AG08395 (cell line): ENCODE results near the gene GPR55.

Experiments
- DNase-seq: peaks from one replicate; pipeline ENCODE4 v3.0.0; 2012; ENCODE audit warnings: mixed read lengths, low spot score

The GPR55 gene

DNA sequence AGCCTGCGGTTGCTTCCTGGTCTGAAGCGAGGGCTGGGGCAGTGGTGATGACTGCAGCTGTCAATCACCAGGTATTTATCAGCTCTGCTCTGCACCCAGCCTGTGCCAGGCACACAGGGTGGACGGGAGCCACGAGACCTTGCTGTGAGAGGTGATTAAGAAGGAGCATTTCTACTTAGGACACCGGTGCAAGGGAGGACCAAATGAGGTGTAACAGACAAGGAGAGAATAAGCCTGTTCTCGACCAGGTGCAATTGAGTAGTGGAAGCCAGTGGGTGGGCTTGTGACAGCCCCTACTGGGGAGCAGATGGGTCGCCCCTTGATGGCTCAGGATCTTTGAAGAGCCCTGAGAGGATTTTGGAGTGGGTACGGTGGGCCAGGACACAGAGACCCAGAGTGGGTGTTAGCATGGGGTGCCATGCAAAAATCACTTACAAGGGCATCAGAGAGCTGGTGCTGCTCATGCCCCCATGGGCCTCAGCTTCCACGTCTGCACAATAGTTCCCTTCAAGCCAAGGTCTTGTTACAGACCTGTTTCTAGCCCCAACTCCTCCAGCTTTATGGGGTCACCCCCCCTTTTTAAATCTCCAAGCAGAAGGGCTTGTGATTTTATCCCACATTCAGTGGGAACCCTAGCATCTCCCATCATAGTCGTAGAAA is 24.6 kb downstream of the GPR55 start:
- no peak for DNase-seq

DNA sequence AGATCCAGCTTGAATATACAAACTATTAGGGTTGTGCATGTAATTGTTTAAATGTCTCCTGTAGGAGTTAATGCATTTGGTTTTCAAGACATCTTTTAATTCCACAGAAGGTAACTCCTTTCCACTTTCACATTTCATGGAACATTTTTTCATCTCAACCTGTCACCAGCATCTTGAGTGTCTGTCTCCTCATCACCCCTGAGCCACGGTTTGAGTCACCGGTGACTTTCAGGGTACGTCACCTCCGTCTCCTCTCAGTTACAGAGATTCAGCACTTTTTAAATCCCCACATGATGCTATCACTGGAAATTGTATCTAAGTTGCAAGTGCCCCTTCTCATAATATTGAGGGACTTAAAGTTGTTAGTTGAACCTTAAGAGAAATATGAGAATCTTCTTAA is 25.3 kb downstream of the GPR55 start:
- no peak for DNase-seq

DNA sequence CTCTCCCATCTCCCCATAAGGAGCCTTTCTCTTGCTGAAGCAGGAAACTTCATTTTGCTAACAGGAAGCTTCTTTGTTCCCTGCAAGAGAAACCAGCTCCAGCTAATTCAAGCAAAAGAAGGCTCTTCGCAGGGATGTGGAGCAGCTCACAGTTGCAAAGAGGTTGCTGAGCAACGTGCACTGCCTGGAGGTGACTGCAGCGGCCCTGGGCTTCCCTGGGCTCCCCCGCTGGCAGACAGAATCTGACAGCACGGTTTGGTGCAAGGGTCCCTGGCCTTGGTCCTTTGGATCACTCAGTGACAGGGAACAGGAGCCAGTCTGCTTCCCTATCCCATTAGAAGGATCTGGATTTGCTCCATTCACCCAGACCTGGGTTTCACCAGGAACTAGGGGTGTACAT is 25.8 kb downstream of the GPR55 start:
- no peak for DNase-seq

DNA sequence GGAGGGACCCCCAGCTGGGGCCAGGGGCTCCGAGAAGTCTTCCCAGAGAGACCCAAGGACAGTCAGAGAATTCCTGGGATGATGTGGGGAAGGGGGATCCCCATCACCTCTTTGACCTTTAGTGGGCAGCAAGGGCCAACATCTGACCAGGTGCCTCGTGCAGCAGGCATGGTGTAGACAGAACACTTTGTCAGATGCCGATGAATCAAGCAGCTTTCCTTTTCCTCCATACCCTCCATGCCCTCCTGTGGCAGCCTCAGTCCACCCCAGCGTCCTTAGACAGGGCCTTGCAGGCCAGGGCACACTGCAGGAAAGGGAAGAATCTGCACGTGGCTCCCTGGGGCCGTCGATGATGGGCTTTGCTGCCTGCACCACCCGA is 26.3 kb downstream of the GPR55 start:
- DNase-seq, result no peak

DNA sequence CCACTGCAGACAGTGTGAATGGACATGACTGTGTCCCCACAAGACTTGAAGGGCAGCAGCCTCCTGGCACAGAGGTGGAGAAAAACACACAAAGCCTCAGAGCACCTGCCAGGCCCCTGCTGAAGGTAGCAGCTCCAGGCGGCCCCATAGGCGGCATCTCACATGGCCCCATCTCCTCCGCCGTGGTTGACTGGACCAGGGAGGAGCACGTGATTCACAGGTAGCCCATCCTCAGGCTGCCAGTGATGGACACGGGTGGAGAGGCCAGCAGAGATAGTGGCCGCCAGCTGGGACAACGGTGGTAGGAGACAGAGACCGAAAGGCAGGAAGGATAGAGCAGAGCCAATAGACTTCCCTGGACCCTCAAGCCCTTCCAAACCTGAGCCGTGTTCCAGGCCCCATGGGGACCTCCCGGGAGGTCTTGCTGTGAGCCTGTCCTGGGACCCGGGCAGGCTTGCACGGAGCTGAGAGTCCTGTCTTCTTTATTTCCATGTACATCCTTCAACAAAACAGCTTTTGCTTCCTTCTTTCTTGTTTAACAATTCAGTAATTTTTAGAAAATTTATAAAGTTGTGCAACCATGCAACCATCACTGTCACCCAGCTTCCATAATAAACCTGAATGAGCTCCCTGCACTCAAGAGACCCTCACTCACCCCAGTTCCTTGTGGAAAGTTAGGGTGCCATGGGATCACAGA is 26.9 kb downstream of the GPR55 start:
- no peak for DNase-seq

DNA sequence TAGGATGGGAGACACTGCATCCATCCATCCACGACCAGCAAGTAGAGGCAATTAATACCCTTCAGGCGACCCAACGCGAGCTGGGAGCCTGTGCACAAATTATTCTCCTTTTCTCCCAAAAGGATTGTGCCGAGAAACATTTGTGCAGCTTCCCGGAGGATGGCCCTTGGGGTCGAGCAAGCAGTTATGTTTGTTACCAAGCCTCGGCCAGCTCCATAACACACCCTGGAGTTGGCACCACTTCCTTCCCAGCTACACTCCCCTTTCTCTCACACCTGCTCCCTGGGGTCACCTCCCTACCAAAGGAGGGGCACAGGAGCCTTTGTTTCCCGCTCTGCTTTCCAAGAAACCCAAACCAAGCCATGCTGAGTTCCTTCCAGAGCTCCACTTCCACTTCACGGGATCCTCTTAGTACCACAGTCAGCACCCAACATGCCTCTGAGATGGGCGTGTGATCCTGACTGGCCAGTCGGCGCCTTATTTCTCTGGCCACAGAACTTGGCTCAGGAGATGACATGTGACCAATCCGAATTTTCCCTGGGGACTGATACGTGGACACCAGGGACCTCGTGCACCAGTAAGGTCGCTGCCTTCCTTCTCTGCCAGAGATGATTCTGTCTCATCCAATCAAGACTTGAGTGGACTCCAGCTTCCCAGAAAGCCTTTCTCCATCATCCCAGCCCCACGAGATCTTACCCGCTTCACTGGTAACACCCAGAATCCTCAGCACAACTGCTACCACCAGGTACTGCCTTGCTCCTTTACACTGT is 28.5 kb downstream of the GPR55 start:
- DNase-seq, result no peak

DNA sequence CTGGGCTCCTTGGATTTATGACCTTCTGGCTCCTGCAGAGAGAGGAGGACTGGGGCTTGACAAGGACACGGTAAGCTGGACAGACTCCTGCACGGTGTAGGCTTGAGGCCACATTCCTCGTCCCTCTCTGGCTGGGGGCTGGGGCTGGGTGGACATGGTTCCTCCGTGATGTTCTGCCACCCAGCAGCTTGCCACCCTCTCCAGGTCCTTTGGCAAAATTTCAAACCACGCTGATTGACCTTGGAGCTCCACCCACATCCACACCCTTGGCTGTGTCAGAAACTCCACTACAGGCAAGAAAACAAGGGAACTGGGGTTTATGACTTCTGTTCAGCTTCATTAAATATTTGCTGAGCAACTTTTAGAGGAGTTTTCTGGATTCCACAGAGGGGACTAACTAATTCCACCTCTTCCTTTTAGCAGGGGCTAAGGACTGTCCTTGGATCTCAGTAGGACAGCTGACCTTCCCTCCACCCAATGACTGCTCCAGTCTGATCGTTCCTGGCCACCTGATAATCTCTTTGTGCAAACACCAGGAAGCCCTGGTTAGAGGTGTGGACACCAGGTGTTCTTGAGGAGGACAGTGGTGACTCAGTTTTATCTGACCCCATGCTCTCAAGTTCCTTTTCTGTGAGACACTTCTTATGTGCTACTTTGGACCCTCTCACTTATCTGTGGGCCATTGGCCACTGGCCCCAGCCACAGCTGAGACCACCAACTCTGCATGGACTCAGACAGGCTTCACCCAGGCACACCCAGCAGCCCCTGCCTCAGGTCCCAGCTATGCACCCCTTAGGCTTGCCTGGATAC is 29.3 kb downstream of the GPR55 start:
- DNase-seq, result no peak

DNA sequence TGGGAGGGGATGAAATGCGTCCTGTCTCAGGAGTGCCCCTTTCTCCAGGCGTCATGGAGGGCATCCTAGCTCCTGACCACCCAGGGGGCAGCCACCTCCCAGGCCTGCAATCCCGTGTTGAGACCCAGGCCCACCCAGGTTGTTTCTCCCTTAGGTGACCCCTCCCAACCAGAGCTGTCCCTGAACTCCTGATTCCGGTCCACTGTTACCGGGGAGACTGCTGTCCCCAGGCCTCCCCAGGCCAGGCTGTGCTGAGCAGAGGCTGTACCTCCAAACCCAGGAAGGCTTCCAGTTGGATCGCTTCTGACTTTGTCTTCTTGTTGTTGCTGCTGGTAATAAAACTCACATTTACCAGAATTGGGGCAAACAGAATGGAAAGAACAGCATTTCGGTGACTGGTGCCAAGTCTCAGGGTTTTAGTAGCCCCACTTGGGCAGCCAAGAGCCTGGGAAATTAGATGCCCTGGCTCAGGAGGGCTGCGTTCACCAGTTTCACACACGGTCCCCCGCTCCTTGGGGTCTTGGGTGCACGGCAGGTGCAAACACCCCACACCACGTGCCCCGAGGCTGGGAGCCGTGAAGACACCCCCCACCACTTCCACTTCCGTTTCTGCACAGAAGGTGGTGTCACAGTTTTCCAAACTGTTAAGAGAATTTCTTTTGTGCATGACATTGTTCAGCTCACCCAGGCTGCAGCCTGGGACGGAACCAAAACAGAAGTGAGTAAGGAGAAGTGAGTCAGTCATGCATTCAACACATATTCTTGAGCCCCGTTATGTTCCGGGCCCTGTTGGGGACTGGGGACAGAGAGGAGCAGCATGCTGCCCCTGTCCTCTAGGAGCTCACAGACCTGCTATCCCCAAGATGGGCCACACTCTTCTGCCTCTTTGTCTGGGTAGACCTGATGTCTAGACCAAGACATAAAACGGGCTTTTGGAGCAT is 30.9 kb downstream of the GPR55 start:
- DNase-seq, result no peak

DNA sequence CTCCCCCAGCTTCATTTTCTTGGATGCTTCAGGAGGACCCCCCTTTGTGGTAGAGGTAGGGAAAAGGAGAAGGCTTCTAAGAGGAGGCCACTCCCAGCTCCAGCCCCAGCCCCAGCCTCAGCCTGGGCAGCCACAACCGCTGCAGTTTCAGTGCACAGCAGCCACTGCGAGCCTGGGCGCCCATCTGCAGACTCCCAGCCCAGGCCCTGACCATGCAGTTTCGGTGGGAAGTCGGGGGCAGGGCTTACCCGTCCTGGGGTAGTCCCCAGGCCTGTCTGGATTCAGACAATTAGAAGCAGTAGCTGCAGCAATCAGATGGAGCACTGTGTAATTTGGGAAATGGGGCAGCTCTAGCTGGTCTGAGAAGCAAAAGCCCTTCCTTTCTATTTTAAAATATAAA is 31.7 kb downstream of the GPR55 start:
- no peak for DNase-seq

DNA sequence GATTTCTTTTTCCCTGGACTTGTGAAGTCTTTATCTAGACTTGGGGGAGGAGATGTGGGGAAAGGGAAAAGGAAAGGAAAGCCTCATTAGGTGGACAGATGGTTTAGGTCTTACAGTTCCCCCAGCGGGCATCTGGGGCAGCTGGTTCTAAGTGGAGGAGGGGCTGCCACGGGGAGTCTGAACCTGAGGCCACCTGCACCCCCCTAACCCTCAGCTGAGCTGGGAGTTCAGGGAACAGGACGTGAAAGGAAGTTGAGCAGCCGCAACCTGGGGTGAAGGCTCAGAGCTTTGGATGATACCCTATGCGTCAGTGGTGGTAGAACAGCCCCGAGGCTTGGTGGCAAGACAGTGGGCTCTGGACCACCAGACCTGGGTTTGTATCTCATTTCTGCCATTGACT is 33.5 kb downstream of the GPR55 start:
- DNase-seq, result no peak

DNA sequence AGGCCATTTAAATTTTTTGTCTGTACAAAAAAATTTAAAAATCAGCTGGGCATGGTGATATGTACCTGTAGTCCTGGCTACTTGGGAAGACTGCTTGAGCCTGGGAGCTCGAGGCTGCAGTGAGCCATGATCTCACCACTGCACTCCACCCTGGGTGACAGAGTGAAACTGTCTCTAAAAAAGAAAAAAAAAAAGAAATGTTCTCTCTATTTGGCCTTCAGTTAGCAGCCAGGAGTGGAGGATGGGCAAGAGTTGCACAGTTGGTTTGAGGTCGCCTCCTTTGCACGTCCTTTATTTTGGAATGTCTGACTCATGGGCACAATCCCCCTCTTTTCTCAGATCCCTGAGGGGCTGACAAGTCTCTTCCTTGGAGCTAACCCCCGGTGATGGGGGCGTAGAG is 34.0 kb downstream of the GPR55 start:
- DNase-seq, result peak; percentile 24

DNA sequence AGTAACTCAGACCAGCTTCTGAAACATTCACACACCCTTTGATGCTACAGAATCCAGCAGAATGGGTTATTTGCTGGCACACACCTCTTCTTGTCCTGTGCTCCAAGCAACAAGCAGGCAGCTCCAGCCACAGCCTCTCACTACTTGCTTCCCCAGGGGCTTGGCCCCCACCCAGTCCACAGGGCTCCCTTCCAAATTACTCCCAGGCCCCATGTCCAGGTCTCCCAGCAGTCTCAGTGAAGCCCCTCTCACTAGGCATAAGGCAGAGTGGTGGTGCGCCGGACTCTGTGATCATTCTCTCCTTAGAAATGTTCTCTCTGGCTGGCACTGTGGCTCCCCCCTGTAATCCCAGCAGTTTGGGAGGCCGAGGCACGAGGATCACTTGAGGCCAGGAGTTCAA is 34.4 kb downstream of the GPR55 start:
- no peak for DNase-seq

DNA sequence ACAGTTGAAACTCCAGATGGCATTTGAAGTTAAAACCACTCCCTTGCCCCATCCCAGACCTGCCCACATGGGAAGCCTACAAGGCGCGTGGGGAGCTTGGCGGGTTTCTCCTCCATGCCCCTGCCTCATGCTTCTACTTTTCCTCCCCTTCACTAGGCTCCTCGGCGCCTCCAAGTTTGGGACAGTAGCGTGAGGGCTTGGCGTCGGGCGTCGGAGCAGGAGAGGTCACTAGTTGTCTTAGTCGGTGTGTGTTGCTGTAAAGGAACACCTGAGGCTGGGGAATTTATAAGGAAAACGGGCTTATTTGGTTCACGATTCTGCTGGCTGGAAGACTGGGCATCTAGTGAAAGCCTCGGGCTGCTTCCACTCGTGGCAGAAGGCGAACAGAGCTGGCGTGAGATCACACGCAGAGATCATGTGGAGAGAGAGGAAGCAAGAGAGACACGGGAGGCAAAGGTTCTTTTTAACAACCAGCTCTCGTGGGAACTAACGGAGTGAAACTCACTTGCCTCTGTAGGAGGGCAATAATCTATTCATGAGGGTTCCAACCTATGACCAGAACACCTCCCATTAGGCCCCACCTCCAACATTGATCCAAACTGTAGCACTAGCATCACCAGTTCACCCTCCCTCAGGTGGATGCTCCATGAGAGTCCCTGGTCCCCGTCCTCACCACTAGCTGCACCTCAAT is 35.0 kb downstream of the GPR55 start:
- DNase-seq, result no peak

DNA sequence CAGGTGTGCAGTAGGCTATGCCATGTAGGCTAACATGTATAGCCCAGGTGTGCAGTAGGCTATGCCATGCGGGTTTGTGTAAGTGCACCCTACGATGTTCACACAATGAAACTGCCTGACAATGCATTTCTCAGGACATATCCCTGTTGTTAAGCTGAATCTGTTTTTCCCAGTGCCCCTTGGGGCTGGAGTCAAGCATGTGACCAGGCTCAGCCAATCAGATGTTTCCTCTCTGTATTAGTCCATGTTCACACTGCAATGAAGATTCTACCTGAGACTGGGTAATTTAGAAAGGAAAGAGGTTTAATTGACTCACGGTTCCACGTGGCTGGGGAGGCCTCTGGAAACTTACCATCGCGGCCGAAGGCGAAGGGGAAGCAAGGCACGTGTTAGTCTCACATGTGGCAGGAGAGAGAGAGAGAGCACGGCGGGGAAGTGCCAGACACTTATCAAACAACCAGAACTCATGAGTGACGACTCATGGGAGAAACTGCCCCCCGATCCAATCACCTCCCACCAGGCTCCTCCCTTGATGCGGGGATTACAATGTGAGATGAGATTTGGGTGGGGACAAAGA is 36.1 kb downstream of the GPR55 start:
- no peak for DNase-seq

DNA sequence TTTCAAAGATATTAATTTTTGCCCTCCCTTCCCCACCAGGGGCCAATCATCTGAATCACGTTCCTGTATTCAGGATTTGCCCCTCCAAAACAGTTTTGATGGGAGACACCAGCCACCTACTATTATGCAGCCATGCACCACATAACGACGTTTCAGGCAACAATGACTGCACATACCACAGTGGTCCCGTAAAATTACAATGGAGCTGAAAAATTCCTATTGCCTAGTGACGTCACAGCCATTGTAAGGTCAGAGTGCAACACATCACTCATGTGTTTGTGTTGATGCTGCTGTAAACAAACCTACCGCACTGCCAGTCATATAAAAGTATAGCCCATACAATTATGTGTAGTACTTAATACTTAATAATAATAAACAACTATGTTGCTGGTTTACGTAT is 37.7 kb downstream of the GPR55 start:
- no peak for DNase-seq

DNA sequence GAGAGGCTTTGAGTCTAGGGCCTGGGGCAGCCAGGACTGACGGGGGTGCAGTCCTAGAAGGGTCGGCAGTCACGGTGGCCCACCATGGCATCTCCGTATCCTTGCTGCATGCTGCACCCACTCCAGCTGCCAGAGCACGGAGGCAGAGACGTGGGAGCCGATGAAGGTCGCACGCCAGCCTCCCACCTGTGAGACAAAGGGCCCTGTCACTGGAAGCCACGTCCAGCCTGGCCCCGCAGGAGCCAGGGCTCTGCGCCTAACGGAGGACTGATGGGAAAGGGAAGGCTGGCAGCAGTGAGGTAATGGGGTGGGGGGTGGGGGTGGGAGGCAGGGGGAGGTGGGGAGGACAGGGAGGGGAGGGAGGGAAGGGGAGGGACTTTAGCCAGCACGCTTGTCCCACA is 38.4 kb downstream of the GPR55 start:
- DNase-seq, result no peak

DNA sequence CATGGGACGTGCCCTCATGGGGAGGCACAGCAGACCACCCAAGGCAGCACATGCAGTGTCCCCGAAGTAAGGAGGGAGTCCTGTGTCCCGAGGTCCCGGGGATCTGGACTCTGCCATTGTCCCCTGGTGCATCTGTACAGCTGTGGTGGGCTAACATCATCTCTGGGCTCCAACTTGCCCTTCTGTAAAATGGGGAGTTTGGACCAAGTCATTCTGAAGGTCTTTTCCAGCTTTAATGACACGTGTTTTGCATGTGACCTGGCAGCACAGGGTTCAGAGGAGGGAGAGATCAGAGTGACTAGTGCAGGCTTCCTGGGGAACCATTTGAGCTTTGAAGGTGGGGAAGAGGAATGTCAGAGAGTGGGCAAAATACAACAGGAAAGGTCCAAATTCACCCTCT is 38.8 kb downstream of the GPR55 start:
- no peak for DNase-seq

DNA sequence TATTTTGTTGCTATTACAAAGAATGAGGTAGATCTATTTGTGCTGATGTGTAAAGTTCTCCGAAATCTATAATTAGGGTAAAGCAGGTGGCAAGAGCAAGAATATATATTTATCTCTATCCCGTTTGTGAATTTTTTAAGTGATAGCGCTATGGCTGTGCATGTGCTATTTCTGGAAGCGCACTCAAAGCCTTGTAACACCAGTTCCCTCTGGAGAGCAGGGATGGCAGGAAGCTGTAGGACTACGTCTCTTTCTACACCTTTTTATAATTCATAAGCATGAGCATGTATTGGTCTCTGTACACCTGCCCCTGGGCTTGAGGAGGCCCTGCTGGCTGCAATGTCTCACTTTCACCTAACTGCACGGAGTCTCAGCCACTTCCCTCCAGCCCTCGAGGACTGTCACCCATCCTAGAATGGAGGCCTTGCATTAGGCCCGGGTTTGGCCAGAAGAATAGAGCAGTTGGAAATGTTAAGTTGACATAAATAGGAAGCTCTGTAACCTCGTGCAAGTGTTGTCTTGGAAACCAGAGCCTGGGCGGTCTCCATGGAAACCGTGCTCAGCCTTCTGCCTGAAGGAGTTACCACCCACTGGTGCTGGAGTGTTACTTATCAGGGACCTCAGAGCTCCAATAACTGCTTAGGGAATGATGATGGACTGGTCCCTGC is 39.4 kb downstream of the GPR55 start:
- no peak for DNase-seq

DNA sequence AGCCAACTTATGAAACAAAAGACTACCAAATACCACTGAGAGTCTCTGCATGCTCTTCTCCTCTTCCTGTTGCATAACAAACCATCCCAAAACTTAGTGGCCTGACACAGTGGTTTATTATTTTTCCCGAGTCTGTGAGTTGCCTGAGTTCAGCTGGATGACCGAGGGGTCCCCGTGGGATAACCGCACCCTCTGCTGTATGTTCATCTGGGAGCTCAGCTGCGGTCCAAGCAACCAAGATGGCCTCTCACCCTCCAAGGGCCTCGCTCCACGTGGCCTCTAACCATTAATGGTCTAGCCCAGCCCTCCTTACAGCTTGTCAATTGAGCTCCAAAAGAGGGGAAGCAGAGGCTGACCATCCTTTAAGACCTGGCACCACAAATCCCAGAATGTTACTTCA is 43.2 kb downstream of the GPR55 start:
- no peak for DNase-seq

DNA sequence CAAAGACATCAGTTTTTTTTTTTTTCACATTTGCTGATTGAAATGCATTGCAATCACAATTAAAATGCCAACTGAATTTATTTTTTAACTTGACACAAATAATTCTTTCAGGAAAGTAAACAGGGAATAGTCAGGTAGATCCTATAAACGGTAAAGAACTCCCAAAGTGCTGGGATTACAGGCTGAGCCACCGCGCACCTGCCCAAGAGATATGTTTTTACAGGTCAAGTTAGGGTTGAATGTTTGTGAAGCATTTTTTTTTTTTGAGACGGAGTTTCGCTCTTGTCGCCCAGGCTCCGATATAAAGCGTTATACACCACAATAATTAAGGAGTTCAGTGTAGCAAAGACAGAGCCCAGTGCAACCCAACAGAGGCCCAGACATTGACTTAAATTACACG is 45.2 kb downstream of the GPR55 start:
- no peak for DNase-seq
